H1 (cell line): ENCODE results near the gene TP53BP2. TPM values are rescaled to one million over a fixed set of nuclear protein-coding genes. Genes with fewer than 3 reads are reported as not detected.

Experiments used
- CTCF ChIA-PET: fragments of 300-600 bp; sonication (Branson Sonifier 250); formaldehyde crosslinking; loops from one replicate; lab custom pipeline; 2021; ENCODE audit not compliant: partially characterized antibody; lab: Charles Lee
- POLR2A ChIA-PET: fragments of 300-600 bp; sonication (Branson Sonifier 250); formaldehyde crosslinking; loops from one replicate; lab custom pipeline; 2021; ENCODE audit warnings: inconsistent platforms; ENCODE audit not compliant: partially characterized antibody; lab: Charles Lee
- DNase-seq, 2 experiments: peaks; one replicate each; pipeline versions ENCODE4 v3.0.0 to v3.0.0-alpha.2; 2010 to 2022; ENCODE audit warnings: low spot score in 2 of 2, low read depth in 1 of 2, mixed read lengths in 1 of 2
- FAIRE-seq: peaks from 2 replicates; lab custom pipeline; 2011; peaks lifted over from hg19 to GRCh38; lab: Jason Lieb, UNC
- H2AFZ ChIP-seq: 2 replicates; pipeline ENCODE4 v1.8.1; 2012; ENCODE audit warnings: low read length, inconsistent platforms
- H2AK5ac ChIP-seq: 2 replicates; pipeline ENCODE4 v1.6.1; 2013; ENCODE audit warnings: low read depth, low read length
- H2BK120ac ChIP-seq: replicated peaks from 2 replicates; pipeline ENCODE3; 2013; ENCODE audit warnings: low read depth, low read length, inconsistent platforms
- H2BK12ac ChIP-seq: 2 replicates; pipeline ENCODE4 v1.6.1; 2013; ENCODE audit warnings: low read depth, low read length
- H2BK15ac ChIP-seq: 2 replicates; pipeline ENCODE4 v1.6.1; 2013; ENCODE audit warnings: low read length
- H2BK20ac ChIP-seq: 2 replicates; pipeline ENCODE4 v1.6.1; 2013; ENCODE audit warnings: low read length
- H2BK5ac ChIP-seq: 2 replicates; pipeline ENCODE4 v1.6.1; 2013; ENCODE audit warnings: low read depth, low read length
- H3K14ac ChIP-seq: 2 replicates; pipeline ENCODE4 v1.6.1; 2013; ENCODE audit warnings: inconsistent platforms; ENCODE audit not compliant: insufficient read length
- H3K18ac ChIP-seq: 2 replicates; pipeline ENCODE4 v1.6.1; 2013; ENCODE audit warnings: low read length; ENCODE audit errors: extremely low read depth
- H3K23ac ChIP-seq: 2 replicates; pipeline ENCODE4 v1.6.1; 2013; ENCODE audit warnings: inconsistent platforms; ENCODE audit not compliant: insufficient read length
- H3K23me2 ChIP-seq: 2 replicates; pipeline ENCODE4 v1.6.1; 2013; ENCODE audit warnings: low read depth, low read length
- H3K27ac ChIP-seq: 2 replicates; pipeline ENCODE4 v1.6.1; 2011; ENCODE audit warnings: low read depth, low read length, inconsistent platforms
- H3K27me3 ChIP-seq, 4 experiments: replicated peaks in 1 of 4; 1 replicate in 1 of 4; 2 replicates in 3 of 4; pipeline versions ENCODE4 v1.6.1 to v1.8.1; 2011 to 2013; ENCODE audit warnings: low read length in 3 of 4, mild to moderate bottlenecking in 3 of 4, inconsistent platforms in 2 of 4, mixed read lengths in 2 of 4, moderate library complexity in 1 of 4; ENCODE audit not compliant: control insufficient read depth in 3 of 4, insufficient read depth in 3 of 4; ENCODE audit errors: extremely low read depth in 1 of 4
- H3K36me3 ChIP-seq, 4 experiments: 2 replicates each; pipeline versions ENCODE4 v1.6.1 to v1.8.1; 2011 to 2013; ENCODE audit warnings: mild to moderate bottlenecking in 4 of 4, low read length in 3 of 4, moderate library complexity in 2 of 4, control low read depth in 1 of 4, inconsistent platforms in 1 of 4; ENCODE audit not compliant: insufficient read depth in 4 of 4, control insufficient read depth in 2 of 4
- H3K4ac ChIP-seq: replicated peaks from 2 replicates; pipeline ENCODE3; 2013; ENCODE audit warnings: low read length, low read depth, mixed read lengths, inconsistent platforms; ENCODE audit not compliant: insufficient read length
- H3K4me1 ChIP-seq, 4 experiments: replicated peaks in 1 of 4; 1 replicate in 1 of 4; 2 replicates in 3 of 4; pipeline versions ENCODE4 v1.6.1 to v1.8.1; 2011 to 2013; ENCODE audit warnings: low read length in 3 of 4, inconsistent platforms in 2 of 4, mixed read lengths in 1 of 4; ENCODE audit not compliant: insufficient read depth in 4 of 4, control insufficient read depth in 3 of 4
- H3K4me2 ChIP-seq, 2 experiments: 2 replicates each; pipeline versions ENCODE4 v1.6.1 to v1.8.1; 2011 to 2013; ENCODE audit warnings: low read depth in 2 of 2, low read length in 2 of 2, control low read depth in 1 of 2, inconsistent platforms in 1 of 2, mild to moderate bottlenecking in 1 of 2; ENCODE audit not compliant: insufficient read depth in 1 of 2
- H3K4me3 ChIP-seq, 4 experiments: fragments of 200-600, 300-600 bp in 1 of 4; sonication (generic), shearing (Covaris generic), sonication (Bioruptor Twin) in 1 of 4; 2 replicates each; pipeline versions ENCODE4 v1.5.1 to v1.8.1; 2011 to 2016; ENCODE audit warnings: low read length in 4 of 4, low read depth in 3 of 4, control low read depth in 2 of 4, inconsistent platforms in 2 of 4, mild to moderate bottlenecking in 2 of 4, mixed read lengths in 1 of 4, moderate library complexity in 1 of 4; ENCODE audit not compliant: insufficient read depth in 2 of 4; ENCODE audit errors: extremely low read depth in 1 of 4
- H3K56ac ChIP-seq: replicated peaks from 2 replicates; pipeline ENCODE3; 2013; ENCODE audit warnings: low read depth, mild to moderate bottlenecking, mixed read lengths, low read length, inconsistent platforms; ENCODE audit not compliant: insufficient read length
- H3K79me1 ChIP-seq: 2 replicates; pipeline ENCODE4 v1.6.1; 2013; ENCODE audit warnings: low read depth, low read length, control low read depth
- H3K79me2 ChIP-seq, 2 experiments: 2 replicates each; pipeline versions ENCODE4 v1.6.1 to v1.8.1; 2012 to 2013; ENCODE audit warnings: low read length in 2 of 2, mild to moderate bottlenecking in 2 of 2, inconsistent platforms in 1 of 2; ENCODE audit not compliant: insufficient read depth in 2 of 2, control insufficient read depth in 1 of 2
- H3K9ac ChIP-seq, 4 experiments: replicated peaks in 1 of 4; 1 replicate in 1 of 4; 2 replicates in 3 of 4; pipeline versions ENCODE4 v1.6.1 to v1.8.1; 2011 to 2013; ENCODE audit warnings: low read depth in 3 of 4, low read length in 3 of 4, control low read depth in 2 of 4, mild to moderate bottlenecking in 2 of 4, moderate library complexity in 2 of 4, inconsistent platforms in 1 of 4; ENCODE audit errors: extremely low read depth in 1 of 4
- H3K9me3 ChIP-seq, 2 experiments: 2 replicates each; pipeline versions ENCODE4 v1.6.1 to v1.8.1; 2012 to 2013; ENCODE audit warnings: mild to moderate bottlenecking in 2 of 2, moderate library complexity in 2 of 2, control low read depth in 1 of 2, inconsistent platforms in 1 of 2, low read depth in 1 of 2, low read length in 1 of 2, mixed read lengths in 1 of 2; ENCODE audit not compliant: insufficient read depth in 2 of 2
- H4K20me1 ChIP-seq, 2 experiments: replicated peaks in 1 of 2; 2 replicates each; pipeline versions ENCODE3 to v1.8.1; 2011 to 2013; ENCODE audit warnings: inconsistent platforms in 2 of 2, low read length in 2 of 2, mild to moderate bottlenecking in 1 of 2; ENCODE audit not compliant: insufficient read depth in 2 of 2, control insufficient read depth in 1 of 2
- H4K5ac ChIP-seq: 2 replicates; pipeline ENCODE4 v1.6.1; 2013; ENCODE audit warnings: low read length, low read depth, mixed read lengths, inconsistent platforms; ENCODE audit not compliant: insufficient read length
- H4K8ac ChIP-seq: 2 replicates; pipeline ENCODE4 v1.8.0; 2013; ENCODE audit warnings: mild to moderate bottlenecking, moderate library complexity, low read length, inconsistent platforms; ENCODE audit not compliant: insufficient read depth; ENCODE audit errors: extremely low read depth
- H4K91ac ChIP-seq: replicated peaks from 2 replicates; pipeline ENCODE3; 2013; ENCODE audit warnings: low read length, mixed read lengths, inconsistent platforms; ENCODE audit not compliant: insufficient read length
- ATF3 ChIP-seq: IDR thresholded peaks from 2 replicates; pipeline ENCODE4 v1.6.1; 2011; ENCODE audit warnings: low read depth, mild to moderate bottlenecking, low read length; ENCODE audit not compliant: insufficient read depth
- HDAC2 ChIP-seq, 2 experiments: fragments of 300-600 bp in 1 of 2; sonication (generic) in 1 of 2; IDR thresholded peaks; 2 replicates each; pipeline ENCODE4 v1.6.1; 2011 to 2012; ENCODE audit warnings: low read depth in 2 of 2, low read length in 2 of 2, mild to moderate bottlenecking in 2 of 2, moderate library complexity in 2 of 2, borderline replicate concordance in 1 of 2, inconsistent platforms in 1 of 2
- RBBP5 ChIP-seq: IDR thresholded peaks from 2 replicates; pipeline ENCODE4 v1.7.1; 2012; ENCODE audit warnings: low read depth, mild to moderate bottlenecking, inconsistent platforms, low read length, moderate library complexity, borderline replicate concordance
- RNF2 ChIP-seq: fragments of 200-900, 300-1000 bp; sonication (generic); IDR thresholded peaks from 2 replicates; pipeline ENCODE4 v1.7.1; 2016; ENCODE audit warnings: borderline replicate concordance, low read depth, mild to moderate bottlenecking, antibody characterized with exemption, low read length; ENCODE audit not compliant: poor library complexity, severe bottlenecking; ENCODE audit errors: missing control alignments
- SIN3A ChIP-seq, 2 experiments: IDR thresholded peaks in 1 of 2; conservative IDR thresholded peaks in 1 of 2; 2 replicates each; pipeline ENCODE4 v1.6.1; 2011 to 2012; ENCODE audit warnings: low read length in 2 of 2, improper control_type of control experiment in 1 of 2, low read depth in 1 of 2, mild to moderate bottlenecking in 1 of 2
- TBP ChIP-seq: IDR thresholded peaks from 2 replicates; pipeline ENCODE4 v1.6.1; 2011; ENCODE audit warnings: low read depth, low read length, improper control_type of control experiment
- YY1 ChIP-seq: IDR thresholded peaks from 2 replicates; pipeline ENCODE4 v1.6.1; 2011; ENCODE audit warnings: low read depth, mild to moderate bottlenecking, low read length
- polyA plus RNA-seq, 7 experiments: library from polyadenylated mRNA; depleted of rRNA in 3 of 7; stranded (reverse) in 5 of 7; unstranded in 2 of 7; fragments of >200 nt in 5 of 7; fragments of 200-250 nt in 2 of 7; gene quantifications; 1 replicate in 5 of 7; 2 replicates in 1 of 7; 4 replicates in 1 of 7; pipeline versions ENCODE4 v1.2.1 to v1.2.3, GENCODE V29; 2011 to 2013; ENCODE audit warnings: missing spikeins in 2 of 7, mixed read lengths in 2 of 7
- total RNA-seq: library from RNA; stranded (reverse); fragmentation: NEBNext Ultra II Directional; extraction: Animal tissue kit (Norgen Biotek cat#: 25700); gene quantifications from 2 replicates; pipeline ENCODE4 v1.2.1, GENCODE V29; 2021

The TP53BP2 gene
- total and polyA plus RNA-seq, 2 of the 8 experiments (the other 6 are each of a cell fraction or from before 2014, with no cell fraction given) = 18.0 to 38.7 TPM

GRCh38 chr1:223813645-223814044 is 32.1 kb downstream of the TP53BP2 start:
- Histone ChIP-seq H3K4me2 (no peak overlapping the region), H3K23me2 (no peaks in the 10 kb centered on the region), H3K4me1 (no peaks in the 10 kb centered on the region), H4K5ac (no peak overlapping the region), H4K91ac (no peak overlapping the region), H3K9me3 (no peaks in the 10 kb centered on the region), H3K56ac (no peak overlapping the region), H3K18ac (no peak overlapping the region), H3K4ac (no peak overlapping the region), H2BK15ac (no peak overlapping the region), H3K14ac (no peak overlapping the region), H3K4me3 (no peak overlapping the region), H2AFZ (no peak overlapping the region), H3K79me2 (peaks cover 0 to 20% of the 10 kb centered on the region in 2 experiments; a peak in 2 of 4 replicates), H3K27me3 (no peaks in the 10 kb centered on the region), H3K27ac (no peak overlapping the region), H4K20me1 (peaks cover 0 to 3% of the 10 kb centered on the region in 2 experiments), H3K23ac (no peak overlapping the region), H2AK5ac (no peak overlapping the region), H3K36me3 (peaks cover 2 to 42% (median 16%) of the 10 kb centered on the region in 4 experiments; a peak in 6 of 8 replicates), H2BK120ac (no peak overlapping the region), H3K9ac (no peak overlapping the region), H3K79me1 (no peaks in the 10 kb centered on the region; the same call in 1 of the 2 replicates), H2BK5ac (no peak overlapping the region), H2BK12ac (no peak overlapping the region), H4K8ac (no peak overlapping the region), H2BK20ac (no peak overlapping the region)
- no peak for TF ChIP-seq RNF2
- no peak for TF ChIP-seq YY1
- no peak for TF ChIP-seq TBP
- no peak for TF ChIP-seq HDAC2 (IDR thresholded peaks at IDR 0.05; ENCODE audit: borderline replicate concordance in 1 of 2, low read depth in 2 of 2, low read length in 2 of 2)
- TF ChIP-seq RBBP5 = no peak
- no peak for TF ChIP-seq ATF3
- TF ChIP-seq SIN3A (conservative IDR thresholded peaks at IDR 0.05 in 1 of 2, IDR thresholded peaks at IDR 0.05 in 1 of 2; ENCODE audit: low read depth in 1 of 2, low read length in 2 of 2) = no peak
- DNase-seq (no peak), FAIRE-seq (no peak)
- POLR2A ChIA-PET = no interaction called here
- CTCF ChIA-PET = interaction anchor here (1.0 kb wide), 1 partner anchor 10 kb away, joined by 4 read pairs; no protein-coding TSS in a partner anchor
